Measurements from ENCODE around the gene GRIN2A.

Gene GRIN2A

DNA sequence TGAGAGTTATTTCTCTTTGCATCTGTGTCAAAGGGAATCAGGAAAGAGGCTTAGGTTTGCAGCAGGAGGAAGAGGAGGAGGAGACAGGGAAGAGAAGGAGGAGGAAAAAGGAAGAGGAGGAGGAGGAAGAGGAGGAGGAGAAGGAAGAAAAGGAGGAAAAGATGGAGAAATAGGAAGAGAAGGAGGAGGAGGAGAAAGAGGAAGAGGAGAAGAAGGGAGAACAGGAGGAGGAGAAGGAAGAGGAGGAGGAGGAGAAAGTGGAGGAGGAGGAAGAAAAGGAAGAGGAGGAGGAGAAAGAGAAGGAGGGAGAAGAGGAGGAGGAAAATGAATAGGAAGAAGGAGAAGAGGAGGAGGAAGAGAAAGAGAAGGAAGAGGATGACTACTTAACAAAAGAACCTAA, 459.1 kb downstream of the GRIN2A start:
- Histone ChIP-seq H3K4me3 (ENCODE audit: low read depth in 1 of 2, low read length in 2 of 2) (no peak overlapping the region), H3K9me3 (ENCODE audit: low read length) (no peaks in the 10 kb centered on the region), H3K27me3 (ENCODE audit: control insufficient read depth in 1 of 2, insufficient read depth in 2 of 2, low read length in 2 of 2) (no peaks in the 10 kb centered on the region), H3K4me1 (ENCODE audit: insufficient read depth, low read length) (no peaks in the 10 kb centered on the region), H3K27ac (ENCODE audit: low read depth, low read length) (no peak overlapping the region), H3K36me3 (ENCODE audit: insufficient read depth, low read length) (no peaks in the 10 kb centered on the region), H3K9ac (ENCODE audit: low read length) (no peak overlapping the region)

DNA sequence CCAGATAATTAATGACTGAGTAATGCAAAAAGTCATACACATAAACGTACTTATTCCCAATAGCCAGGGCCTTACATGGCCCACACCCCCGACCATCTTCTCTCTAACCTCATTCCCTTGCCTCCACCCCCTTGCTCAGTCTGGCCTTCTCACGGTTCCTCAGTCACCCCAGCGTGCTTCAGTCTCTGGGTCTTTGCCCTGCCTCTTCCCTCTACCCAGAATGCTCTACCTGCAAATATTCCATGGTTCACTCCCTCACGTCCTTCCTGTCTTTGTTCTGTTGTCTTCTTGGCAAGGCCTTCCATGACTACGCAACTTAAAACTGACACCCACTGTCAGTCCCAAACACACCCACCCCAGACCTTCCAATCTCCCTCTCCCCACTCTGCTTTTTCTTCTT, 468.3 kb downstream of the GRIN2A start:
- H3K4me3 ChIP-seq (ENCODE audit: low read depth in 1 of 2, low read length in 2 of 2): no peak overlapping the region
- H3K9me3 ChIP-seq (ENCODE audit: low read length): no peaks in the 10 kb centered on the region
- no peak overlapping the region for H3K27ac ChIP-seq (ENCODE audit: low read depth, low read length)
- no peak overlapping the region for H3K9ac ChIP-seq (ENCODE audit: low read length)
- H3K27me3 ChIP-seq (ENCODE audit: control insufficient read depth in 1 of 2, insufficient read depth in 2 of 2, low read length in 2 of 2): no peaks in the 10 kb centered on the region
- no peaks in the 10 kb centered on the region for H3K4me1 ChIP-seq (ENCODE audit: insufficient read depth, low read length)
- H3K36me3 ChIP-seq (ENCODE audit: insufficient read depth, low read length): no peaks in the 10 kb centered on the region

DNA sequence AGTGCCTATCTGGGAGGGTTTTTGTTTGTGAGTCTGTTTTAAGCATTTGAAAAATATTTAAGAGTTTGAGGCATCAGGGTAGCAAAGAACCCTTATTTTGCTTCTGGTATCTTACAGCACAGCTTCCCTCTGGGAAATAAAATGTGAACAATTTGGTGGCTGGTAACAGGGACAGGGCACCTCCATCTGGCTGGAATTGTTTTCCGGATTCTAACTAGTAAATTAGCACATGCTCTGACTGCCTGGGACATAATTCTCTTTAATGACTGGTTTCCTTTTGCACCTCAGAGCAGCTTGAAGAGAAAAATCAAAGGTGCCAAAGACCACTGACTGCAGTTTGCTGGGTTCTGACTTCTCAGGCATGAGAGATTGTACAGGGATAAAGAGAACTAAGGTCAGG, 469.1 kb downstream of the GRIN2A start:
- no peaks in the 10 kb centered on the region for H3K4me1 ChIP-seq (ENCODE audit: insufficient read depth, low read length)
- H3K27me3 ChIP-seq (ENCODE audit: control insufficient read depth in 1 of 2, insufficient read depth in 2 of 2, low read length in 2 of 2): no peaks in the 10 kb centered on the region
- no peak overlapping the region for H3K27ac ChIP-seq (ENCODE audit: low read depth, low read length)
- H3K36me3 ChIP-seq (ENCODE audit: insufficient read depth, low read length): no peaks in the 10 kb centered on the region
- H3K4me3 ChIP-seq (ENCODE audit: low read depth in 1 of 2, low read length in 2 of 2): no peak overlapping the region
- no peaks in the 10 kb centered on the region for H3K9me3 ChIP-seq (ENCODE audit: low read length)
- H3K9ac ChIP-seq (ENCODE audit: low read length): no peak overlapping the region

- Histone ChIP-seq H3K9me3 (ENCODE audit: low read length) (no peaks in the 10 kb centered on the region), H3K36me3 (ENCODE audit: insufficient read depth, low read length) (no peaks in the 10 kb centered on the region), H3K27ac (ENCODE audit: low read depth, low read length) (no peak overlapping the region), H3K27me3 (ENCODE audit: control insufficient read depth in 1 of 2, insufficient read depth in 2 of 2, low read length in 2 of 2) (no peaks in the 10 kb centered on the region), H3K4me1 (ENCODE audit: insufficient read depth, low read length) (no peaks in the 10 kb centered on the region), H3K4me3 (ENCODE audit: low read depth in 1 of 2, low read length in 2 of 2) (no peak overlapping the region), H3K9ac (ENCODE audit: low read length) (no peak overlapping the region)
These were observed 473.1 kb downstream of the GRIN2A start for GRCh38 chr16:9708972-9709620.

GRCh38 chr16:9706217-9706836, 475.9 kb downstream of the GRIN2A start:
- no peak overlapping the region for H3K27ac ChIP-seq (ENCODE audit: low read depth, low read length)
- H3K9me3 ChIP-seq (ENCODE audit: low read length): no peaks in the 10 kb centered on the region
- H3K27me3 ChIP-seq (ENCODE audit: control insufficient read depth in 1 of 2, insufficient read depth in 2 of 2, low read length in 2 of 2): no peaks in the 10 kb centered on the region
- H3K4me1 ChIP-seq (ENCODE audit: insufficient read depth, low read length): no peaks in the 10 kb centered on the region
- no peak overlapping the region for H3K9ac ChIP-seq (ENCODE audit: low read length)
- no peak overlapping the region for H3K4me3 ChIP-seq (ENCODE audit: low read depth in 1 of 2, low read length in 2 of 2)
- H3K36me3 ChIP-seq (ENCODE audit: insufficient read depth, low read length): no peaks in the 10 kb centered on the region

DNA sequence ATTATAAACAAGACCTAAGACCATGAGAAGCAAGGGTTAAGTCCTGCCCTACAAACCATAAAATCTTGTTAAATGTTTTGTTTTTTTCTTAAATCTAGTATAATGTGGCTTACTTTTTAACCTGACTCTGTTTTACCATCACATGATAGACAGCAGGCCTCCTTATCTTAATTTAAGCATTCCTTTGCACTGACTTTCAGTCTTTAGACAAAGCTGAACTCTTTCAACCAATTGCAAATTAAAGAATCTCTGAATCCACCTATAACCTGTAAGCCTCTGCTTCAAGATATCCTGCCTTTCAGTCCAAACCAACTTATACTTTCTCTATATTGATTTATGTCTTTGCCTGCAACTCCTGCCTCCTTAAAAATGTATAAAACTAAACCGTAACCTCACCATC, 478.5 kb downstream of the GRIN2A start:
- Histone ChIP-seq H3K36me3 (ENCODE audit: insufficient read depth, low read length) (no peaks in the 10 kb centered on the region), H3K9ac (ENCODE audit: low read length) (no peak overlapping the region), H3K27me3 (ENCODE audit: control insufficient read depth in 1 of 2, insufficient read depth in 2 of 2, low read length in 2 of 2) (no peaks in the 10 kb centered on the region)

More for the DNA sequence above, 478.5 kb downstream of the GRIN2A start:
- Histone ChIP-seq H3K9me3 (ENCODE audit: low read length) (no peaks in the 10 kb centered on the region), H3K4me1 (ENCODE audit: insufficient read depth, low read length) (no peaks in the 10 kb centered on the region), H3K4me3 (ENCODE audit: low read depth in 1 of 2, low read length in 2 of 2) (no peak overlapping the region), H3K27ac (ENCODE audit: low read depth, low read length) (no peak overlapping the region)
